OCI-LY7 (cell line): ENCODE data around the gene LRRC4C.

Source experiments
- CTCF ChIP-seq: fragments of 200-600 bp; sonication (generic); conservative IDR thresholded peaks from 2 replicates; pipeline ENCODE4 v1.5.1; 2014; ENCODE audit warnings: mild to moderate bottlenecking, antibody characterized with exemption, low read length, moderate library complexity, mixed read lengths
- EZH2phosphoT487 ChIP-seq: fragments of 200-600 bp; sonication (generic); IDR thresholded peaks from 2 replicates; pipeline ENCODE4 v1.6.1; 2018; ENCODE audit warnings: low read depth, borderline replicate concordance, mild to moderate bottlenecking, mixed run types, antibody characterized with exemption, low read length, moderate library complexity, mixed read lengths

- TF ChIP-seq CTCF (no peak), EZH2phosphoT487 (no peak)
Observed at GRCh38 chr11:41113160-41113559, 346.3 kb downstream of the LRRC4C start.
